GM21528 (cell line): ENCODE measurements around the gene TCEANC.

ENCODE experiments used
- ATAC-seq: cut with Tn5 transposase; IDR thresholded peaks from one replicate; pipeline ENCODE4 v1.9.1; 2021; ENCODE audit warnings: mild to moderate bottlenecking, moderate library complexity; ENCODE audit not compliant: unreplicated experiment, low FRiP score

The TCEANC gene

GRCh38 chrX:13689741-13690211, 36.8 kb downstream of the TCEANC start:
- no peak for ATAC-seq

GRCh38 chrX:13690836-13691235, 37.9 kb downstream of the TCEANC start:
- no peak for ATAC-seq

- ATAC-seq = no peak
These were observed 39.0 kb downstream of the TCEANC start for GRCh38 chrX:13691841-13692371.

- no peak for ATAC-seq
These were observed 39.9 kb downstream of the TCEANC start for GRCh38 chrX:13692771-13693231.

GRCh38 chrX:13693341-13693961, 40.5 kb downstream of the TCEANC start:
- ATAC-seq = no peak

- no peak for ATAC-seq
These were observed 41.4 kb downstream of the TCEANC start for GRCh38 chrX:13694359-13694758.

GRCh38 chrX:13694983-13695382, 42.0 kb downstream of the TCEANC start:
- ATAC-seq = no peak

GRCh38 chrX:13695601-13696115, 42.7 kb downstream of the TCEANC start:
- no peak for ATAC-seq

GRCh38 chrX:13697455-13697854, 44.5 kb downstream of the TCEANC start:
- no peak for ATAC-seq

GRCh38 chrX:13697976-13698375, 45.0 kb downstream of the TCEANC start:
- no peak for ATAC-seq

GRCh38 chrX:13698432-13698831, 45.5 kb downstream of the TCEANC start:
- no peak for ATAC-seq

GRCh38 chrX:13699183-13699826, 46.4 kb downstream of the TCEANC start:
- ATAC-seq = no peak

GRCh38 chrX:13700380-13700779, 47.4 kb downstream of the TCEANC start:
- ATAC-seq = no peak

GRCh38 chrX:13702111-13702789, 49.3 kb downstream of the TCEANC start:
- ATAC-seq = no peak

- no peak for ATAC-seq
These were observed 50.2 kb downstream of the TCEANC start for GRCh38 chrX:13703135-13703534.

- ATAC-seq = no peak
These were observed 50.6 kb downstream of the TCEANC start for GRCh38 chrX:13703589-13703988.

GRCh38 chrX:13711141-13711540, 58.2 kb downstream of the TCEANC start:
- ATAC-seq = no peak
